Measurements from ENCODE around the gene GH1.
"Not testable (repeated sequence)": the region's sequence is repeated elsewhere in the genome, so short reads cannot be mapped to it uniquely, and the experiment has no call there.

DNA sequence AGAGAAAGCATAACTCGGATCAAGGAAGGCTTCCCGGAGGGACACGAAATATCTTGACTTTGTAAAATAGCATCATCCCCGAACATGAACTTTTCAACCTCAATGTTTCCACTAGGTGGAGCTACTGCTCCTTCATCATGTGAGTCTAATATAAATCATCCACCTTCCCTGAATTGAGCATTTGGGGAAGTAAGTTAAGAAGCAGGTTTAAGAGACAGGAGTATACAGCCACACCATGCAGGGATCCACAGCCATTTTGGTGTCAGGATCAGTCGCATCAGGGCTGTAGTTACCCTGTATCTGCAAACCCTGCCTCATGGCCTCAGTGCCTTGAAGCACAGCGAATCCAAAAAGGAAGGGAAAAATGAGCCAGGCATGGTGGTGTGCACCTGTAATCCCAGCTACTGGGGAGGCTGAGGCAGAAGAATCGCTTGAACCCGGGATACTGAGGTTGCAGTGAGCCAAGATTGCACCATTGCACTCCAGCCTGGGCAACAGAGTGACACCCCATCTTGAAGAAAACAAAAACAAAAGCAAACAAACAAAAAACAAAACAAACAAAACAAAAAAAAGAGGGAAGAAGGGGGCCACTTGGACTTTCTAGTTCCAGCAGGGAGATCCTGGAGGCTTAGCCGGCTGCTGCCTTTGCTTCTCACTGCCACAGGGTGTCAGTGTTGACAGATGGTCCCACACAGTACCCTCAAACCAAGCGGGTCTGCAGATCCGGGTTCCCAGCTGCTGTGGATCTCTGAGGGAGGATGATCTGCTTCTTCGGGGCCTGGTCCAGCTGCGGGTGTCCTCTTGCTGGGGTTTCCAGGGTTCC is 29.4 kb downstream of the GH1 start:
- peak; percentile 29 for TF ChIP-seq CTCF (IDR thresholded peaks at IDR 0.05; ENCODE audit: low read depth, low read length, poor library complexity, severe bottlenecking)
- TF ChIP-seq EZH2phosphoT487 (IDR thresholded peaks at IDR 0.05; ENCODE audit: borderline replicate concordance, low read length) = not testable (repeated sequence)
